Measurements from ENCODE around the gene MFSD2A. TPM values are rescaled to one million over a fixed set of nuclear protein-coding genes. Genes with fewer than 3 reads are reported as not detected.
A peak's percentile ranks its signal among the peaks of the same experiment; 100 is the strongest.
"Not testable (repeated sequence)": the region's sequence is repeated elsewhere in the genome, so short reads cannot be mapped to it uniquely, and the experiment has no call there.

Gene MFSD2A
- total RNA-seq, 1 donor from 2014 or later = 108 TPM

DNA sequence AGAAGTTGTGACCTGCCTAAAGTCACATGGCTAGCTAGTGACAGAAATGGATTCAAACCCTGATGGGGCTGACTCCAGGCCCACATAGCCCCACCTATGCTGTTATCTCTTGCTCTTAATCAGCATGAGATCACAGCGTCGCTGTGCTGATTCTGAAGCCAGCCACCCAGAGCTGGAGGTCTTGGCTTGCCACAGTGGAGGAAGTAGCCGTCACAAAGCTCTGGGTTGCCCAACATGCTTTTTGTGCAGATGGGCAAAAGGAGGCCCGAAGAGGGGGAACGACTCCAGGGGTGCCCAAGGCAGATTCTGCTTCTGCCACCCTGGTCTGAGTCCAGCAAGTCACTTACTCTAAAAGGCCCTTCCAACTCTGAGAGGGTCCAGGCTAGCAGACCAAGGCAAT is 14.7 kb upstream of the MFSD2A start:
- ATAC-seq (no peak), DNase-seq (ENCODE audit: low spot score) (no peak)

DNA sequence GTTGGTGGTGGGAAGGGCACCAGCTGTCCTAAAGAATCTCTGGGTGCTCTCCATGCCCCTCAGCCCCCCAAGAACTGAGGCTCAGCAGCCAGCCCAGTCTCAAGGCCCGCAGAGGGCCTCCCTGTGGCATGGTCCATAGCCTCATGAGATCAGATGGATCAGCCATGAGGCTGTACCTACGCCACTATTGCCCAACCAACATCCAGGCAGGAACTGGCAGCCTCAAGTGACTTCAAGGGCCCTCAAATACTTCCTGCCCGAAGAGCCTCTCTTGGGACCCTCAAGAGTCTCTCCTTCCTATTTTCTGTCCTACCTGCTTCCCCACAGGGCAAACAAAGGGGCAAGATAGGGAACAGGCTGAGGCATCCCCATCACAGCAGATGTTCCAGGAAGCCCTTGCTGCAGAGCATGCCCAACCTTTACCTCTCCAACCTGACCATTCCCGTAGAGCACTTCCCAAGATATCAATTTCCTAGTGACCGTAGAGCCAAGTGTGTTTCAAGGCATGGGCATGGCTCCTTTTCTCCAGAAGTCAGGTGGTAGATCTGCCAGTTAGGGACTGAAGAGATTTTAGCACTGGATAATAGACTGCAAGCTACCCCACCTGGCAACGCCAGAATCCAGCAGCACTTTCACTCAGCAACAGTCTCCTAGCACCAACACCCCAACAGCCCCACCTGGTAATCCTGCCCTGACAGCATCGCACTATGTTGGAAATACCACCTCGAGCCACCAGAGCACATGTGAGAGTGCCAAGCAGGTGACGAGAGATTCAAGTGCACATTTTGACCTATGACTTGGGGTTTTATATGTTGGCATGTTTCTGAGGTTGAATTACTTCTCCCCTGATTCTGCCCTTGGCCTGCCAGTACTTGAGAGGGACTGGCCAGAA is 13.7 kb upstream of the MFSD2A start:
- ATAC-seq (no peak), DNase-seq (ENCODE audit: low spot score) (no peak)

DNA sequence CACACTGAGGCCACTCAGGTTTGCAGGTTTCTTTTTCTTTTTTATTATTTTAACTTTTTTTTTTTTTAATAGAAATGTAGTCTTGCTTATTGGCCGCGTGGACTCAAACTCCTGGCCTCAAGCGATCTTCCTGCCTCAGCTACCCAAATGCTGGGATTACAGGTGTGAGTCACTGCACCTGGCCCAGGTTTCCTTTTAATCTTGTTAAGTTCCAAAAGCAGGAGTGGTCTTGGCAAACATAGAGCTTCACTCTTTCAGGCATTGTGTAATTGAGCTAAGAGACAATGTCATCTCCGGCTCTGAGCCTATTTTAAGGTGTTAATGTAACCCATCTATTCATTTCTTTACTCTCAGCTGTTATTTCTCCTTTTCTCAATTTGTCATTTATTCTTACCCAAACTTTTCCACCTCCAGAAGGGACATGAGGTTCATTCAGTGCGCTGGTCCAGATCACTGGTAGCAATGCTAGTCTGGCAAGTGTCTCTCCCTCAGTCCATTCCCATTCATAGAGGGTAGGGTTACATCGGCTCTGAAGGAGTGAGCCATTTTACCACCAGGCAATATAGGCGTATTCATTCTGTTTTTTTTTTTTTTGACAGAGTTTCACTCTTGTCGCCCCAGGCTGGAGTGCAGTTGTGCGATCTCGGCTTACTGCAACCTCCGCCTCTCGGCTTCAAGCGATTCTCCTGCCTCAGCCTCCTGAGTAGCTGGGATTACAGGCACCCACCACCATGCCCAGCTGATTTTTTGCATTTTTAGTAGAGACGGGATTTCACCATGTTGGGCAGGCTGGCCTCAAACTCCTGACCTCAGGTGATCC is 11.3 kb upstream of the MFSD2A start:
- ATAC-seq (no peak), DNase-seq (ENCODE audit: low spot score) (no peak)

DNA sequence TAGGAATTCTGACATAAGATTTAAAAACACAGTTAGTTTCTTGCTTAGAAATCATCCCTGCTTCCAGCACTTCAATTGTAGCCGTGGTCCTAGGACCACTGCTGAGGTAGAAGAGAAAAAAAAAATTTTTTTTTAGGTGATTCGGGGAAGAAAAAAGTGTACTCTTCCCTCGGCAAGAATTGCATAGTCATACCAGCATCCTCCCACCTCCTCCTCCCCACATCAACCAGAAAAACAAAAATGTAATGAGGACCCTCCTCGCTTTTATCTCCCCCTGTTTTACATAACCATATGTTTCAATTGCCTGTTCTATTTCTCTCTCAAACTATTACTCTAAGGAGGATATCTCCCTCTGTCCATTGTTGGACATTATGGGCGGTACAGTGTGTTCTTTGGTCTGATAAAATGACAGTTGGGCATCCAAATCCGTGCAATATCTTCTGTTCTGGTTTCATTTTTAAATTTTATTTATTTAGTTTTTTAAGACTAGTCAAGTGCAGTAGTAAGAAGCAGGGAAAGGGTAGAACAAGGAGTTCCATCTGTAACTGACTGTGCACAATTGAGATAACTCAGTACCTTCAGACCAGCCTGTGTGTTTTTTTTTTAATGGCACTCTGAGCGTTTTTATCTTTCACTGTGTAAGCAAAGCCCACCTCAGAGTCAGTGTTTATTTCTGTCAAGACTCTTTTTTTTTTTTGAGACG is 10.4 kb upstream of the MFSD2A start:
- DNase-seq (ENCODE audit: low spot score) (no peak), ATAC-seq (no peak)

DNA sequence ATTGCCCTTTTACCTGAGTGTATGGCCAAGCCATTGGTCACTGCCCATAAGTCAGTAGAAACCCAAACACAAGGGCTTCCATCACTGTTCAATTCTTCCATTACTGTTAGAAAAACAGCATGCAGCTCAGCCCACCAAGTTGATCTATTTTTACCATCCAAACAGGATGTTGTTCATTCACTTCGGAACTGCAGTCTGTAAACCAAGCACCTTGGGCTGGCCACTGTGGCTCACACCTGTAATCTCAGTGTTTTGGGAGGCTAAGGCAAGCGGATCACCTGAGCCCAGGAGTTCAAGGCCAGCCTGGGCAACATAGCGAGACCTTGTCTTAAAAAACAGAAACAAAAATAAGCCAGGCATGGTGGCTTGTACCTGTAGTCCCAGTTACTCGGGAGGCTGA is 8.7 kb upstream of the MFSD2A start:
- DNase-seq (ENCODE audit: low spot score) = no peak

DNA sequence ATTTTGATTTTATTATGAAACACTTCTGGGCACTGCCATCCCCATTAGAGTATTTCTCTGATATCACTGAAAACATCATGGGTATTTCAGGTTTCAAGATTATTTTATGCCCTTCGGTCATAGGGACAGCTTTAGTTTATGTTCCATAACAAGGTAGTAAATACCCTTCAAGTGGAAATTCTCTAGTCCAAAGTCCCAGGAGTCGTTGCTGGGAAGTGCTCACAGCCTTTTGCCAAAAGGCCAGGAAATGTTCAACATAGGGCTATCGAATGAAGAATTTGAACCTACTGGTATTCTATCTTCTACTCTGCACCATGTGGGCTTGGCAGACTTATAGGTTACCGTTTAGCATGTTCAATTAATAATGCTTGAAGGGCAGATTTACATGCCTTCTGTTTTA is 7.7 kb upstream of the MFSD2A start:
- ATAC-seq (peak; percentile 76), DNase-seq (ENCODE audit: low spot score) (no peak)

More for the DNA sequence above, 8.7 kb upstream of the MFSD2A start:
- no peak for ATAC-seq

DNA sequence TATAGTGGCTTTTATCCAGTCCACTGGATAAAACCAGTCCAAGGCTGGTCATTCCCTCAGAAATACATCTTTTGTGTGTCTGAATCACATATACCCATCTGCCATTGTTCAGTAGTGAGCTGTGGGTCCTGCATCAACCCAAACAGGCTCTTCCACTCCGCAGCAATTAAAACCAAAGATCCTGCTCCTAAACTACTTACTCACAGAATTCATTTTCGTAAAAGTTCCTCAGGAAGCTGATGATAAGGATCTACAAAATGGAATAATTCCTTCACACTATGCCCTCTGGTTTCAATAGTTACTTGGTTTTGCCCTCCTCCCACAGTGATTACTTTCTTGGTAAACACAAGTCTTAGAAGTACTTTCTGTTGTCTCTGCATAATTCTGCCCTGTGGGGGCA is 5.1 kb upstream of the MFSD2A start:
- DNase-seq (ENCODE audit: low spot score) = no peak
- no peak for ATAC-seq

DNA sequence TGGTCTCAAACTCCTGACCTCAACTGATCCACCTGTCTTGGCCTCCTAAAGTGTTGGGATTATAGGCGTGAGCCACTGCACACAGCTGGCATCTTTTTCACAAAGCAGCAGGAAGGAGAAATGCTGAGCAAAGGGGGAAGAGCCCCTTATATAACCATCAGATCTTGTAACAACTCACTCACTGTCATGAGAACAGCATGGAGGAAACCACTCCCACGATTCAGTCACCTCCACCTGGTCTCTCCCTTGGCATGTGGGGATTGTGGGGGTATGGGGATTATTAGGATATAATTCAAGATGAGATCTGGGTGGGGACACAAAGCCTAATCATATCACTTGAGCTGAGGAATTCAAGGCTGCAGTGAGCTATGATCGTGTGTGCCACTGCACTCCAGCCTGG is 3.0 kb upstream of the MFSD2A start:
- no peak for ATAC-seq
- no peak for DNase-seq (ENCODE audit: low spot score)

DNA sequence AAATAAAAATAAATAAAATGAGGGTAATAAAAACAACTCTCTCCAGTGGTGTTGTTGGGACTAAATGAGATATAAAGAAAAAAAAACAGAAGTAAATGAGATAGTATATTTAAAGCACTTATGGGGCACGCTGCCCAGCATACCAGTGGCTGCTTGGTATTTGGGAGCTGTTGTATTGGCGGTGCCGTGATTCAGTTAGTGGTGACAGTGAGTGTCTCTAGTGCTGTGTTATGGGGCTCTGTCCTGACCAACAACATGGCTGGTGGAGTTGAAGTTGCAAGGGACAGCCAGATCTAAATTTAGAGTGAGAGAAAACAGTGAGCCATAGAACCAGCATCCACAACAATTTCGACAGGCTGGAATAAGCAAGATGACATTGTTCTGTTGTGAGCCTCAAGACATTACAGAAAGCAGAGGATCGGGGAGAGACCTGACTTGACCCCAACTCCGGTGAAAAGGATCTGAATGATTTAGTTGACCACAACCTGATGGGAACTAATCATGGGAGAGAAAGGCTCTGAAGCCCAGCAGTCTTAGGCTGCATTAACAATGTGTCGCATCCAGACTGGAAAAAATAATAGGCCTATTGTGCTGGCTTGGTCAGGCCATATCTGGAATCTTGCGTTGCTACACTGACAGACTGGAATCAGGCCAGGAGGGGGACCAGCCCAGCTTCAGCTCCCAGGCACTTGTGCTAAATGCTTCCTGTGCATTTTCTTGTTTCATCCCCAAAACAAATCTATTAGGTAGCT is 2.4 kb upstream of the MFSD2A start:
- ATAC-seq (no peak), DNase-seq (ENCODE audit: low spot score) (no peak)

DNA sequence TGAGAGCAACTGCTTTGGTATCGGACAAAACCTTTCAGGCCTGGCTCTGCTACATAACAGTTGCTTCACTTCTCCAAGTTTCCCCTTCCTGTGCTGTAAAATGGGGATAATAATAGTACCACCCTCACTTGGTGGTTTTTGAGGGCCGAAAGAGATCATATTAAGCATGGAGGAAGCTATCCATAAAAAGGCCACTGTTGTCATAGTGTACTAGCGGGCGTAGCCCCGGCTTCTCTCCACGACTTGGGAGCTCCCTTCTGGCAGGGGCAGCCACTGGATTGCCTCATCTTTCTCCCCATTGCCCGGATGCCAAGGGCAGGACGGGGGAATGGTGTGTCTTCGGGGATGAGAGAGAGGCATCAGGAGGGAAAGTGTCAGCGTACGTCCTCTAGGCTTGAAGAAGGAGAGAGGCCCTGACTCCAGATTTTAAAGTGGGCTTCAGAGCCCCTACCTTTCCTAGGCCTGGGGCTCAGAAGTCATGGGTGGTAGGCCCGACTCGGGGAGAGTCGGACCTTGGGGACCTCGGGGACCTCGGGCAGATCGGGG is 548 bp upstream of the MFSD2A start:
- ATAC-seq (peak; percentile 45), DNase-seq (ENCODE audit: low spot score) (no peak)

DNA sequence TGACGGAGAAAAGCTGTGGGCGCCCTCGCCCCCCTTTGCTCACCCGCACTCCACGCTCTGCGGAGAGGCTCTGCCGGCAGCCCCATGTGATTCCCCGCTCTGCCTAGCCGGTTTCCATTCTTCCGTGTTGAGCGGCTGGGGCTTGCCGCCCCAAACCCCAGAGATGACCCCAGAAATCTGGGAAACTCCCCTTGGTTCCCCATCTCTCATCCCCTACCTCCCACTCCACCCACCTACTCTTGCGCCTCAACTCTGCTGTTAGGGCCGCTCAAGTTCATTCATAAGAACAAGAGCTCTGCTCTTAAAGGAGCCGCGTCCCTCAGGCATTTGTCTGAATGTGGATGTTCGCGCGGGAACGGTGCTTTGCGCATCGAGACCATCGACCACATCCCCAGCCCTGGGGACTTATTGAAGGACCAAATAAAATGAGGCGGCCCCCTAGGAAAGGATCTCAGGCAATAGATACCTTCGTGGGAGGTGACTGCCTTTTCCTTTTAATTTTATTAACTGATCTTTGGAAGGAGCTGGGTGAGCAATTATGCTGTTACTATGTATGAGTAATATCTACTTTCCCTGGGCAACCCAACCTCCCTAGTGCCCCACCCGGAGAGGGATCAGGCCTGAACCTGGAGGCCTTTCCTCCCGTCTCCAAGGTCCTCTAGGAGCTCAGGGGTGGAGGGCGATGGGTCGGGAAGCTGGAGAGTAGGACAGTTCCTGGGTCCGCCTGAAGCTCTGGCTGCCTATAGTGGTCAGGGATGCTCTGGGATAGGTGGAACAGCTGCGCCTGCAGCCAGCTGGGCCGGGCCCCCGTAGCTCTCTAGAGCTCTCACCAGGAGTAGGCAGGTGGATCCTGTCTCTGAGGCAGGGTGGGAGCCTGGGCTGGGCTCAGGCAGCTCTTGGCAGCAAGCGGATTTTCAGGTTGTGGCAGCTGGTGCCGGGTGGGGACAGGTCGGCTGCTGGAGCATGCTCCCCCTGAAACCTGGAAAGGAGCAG is 898 bp downstream of the MFSD2A start:
- DNase-seq (ENCODE audit: low spot score) (no peak), ATAC-seq (no peak)

DNA sequence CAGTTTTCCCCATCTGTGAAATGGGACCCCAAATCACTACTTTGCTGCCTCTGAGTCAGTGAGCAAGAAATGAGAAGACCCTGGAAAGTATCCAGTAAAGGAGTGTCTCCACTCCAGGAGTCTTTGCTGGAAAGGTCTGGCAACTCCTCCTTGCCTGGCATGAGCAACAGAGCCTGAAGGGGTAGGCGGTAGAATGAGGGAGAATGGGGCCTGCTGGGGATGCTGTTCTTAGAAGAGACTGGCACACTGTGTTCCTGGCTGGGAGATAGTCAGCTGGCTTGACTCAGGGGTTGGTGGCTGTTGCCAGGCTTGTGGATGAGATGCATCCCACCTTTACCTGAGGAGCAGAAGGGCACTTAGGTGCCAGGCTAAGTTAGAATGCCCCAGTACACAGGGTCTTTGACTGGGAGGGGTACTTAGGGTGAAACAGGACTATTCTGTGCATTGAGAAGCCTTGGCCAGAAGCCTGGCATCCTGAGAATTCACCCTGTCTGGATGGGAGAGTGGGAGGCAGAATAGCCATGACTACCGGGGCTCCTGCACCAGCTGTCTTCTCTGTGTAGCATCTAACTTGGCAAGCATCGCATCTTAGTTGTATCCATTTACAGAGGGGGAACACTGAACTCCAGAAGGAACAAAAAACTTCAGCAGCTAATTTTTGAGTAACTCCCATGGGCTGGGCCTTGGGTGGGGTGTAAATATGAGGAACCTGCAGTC is 2.5 kb downstream of the MFSD2A start:
- no peak for DNase-seq (ENCODE audit: low spot score)
- ATAC-seq = no peak

DNA sequence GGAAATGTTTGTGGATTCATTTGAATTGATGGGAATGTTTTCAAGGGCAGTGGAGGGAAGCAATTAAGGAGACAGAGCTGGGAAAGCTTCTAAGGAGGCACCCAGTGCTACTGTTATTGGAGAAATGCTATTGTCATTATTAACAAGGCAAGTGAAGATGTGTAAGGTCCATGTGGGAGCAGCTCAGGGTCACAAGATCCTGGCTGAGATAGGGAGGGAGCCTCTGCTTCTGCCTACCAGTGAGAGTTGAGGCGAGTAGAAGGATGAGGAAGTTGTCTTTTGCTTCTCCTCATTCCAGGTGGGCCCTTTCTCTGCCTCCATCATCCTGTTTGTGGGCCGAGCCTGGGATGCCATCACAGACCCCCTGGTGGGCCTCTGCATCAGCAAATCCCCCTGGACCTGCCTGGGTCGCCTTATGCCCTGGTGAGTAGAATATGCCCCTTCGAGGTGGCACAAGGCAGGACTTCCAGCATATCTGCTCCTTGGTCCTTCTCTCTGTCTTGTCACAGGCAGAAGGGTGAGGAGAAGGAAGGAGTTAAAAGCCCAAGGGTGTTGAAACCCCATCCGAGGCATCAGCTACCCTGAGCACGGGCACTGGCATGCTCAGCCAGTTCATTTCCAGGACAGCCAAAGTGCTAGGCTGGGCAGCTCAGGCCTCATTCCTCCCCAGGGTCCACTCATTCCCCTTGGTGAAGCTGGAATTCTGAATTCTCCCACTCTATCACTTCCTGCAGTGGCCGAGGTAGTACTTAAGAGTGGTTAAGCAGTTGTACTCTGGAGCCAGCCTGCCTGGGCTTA is 3.7 kb downstream of the MFSD2A start:
- no peak for DNase-seq (ENCODE audit: low spot score)

DNA sequence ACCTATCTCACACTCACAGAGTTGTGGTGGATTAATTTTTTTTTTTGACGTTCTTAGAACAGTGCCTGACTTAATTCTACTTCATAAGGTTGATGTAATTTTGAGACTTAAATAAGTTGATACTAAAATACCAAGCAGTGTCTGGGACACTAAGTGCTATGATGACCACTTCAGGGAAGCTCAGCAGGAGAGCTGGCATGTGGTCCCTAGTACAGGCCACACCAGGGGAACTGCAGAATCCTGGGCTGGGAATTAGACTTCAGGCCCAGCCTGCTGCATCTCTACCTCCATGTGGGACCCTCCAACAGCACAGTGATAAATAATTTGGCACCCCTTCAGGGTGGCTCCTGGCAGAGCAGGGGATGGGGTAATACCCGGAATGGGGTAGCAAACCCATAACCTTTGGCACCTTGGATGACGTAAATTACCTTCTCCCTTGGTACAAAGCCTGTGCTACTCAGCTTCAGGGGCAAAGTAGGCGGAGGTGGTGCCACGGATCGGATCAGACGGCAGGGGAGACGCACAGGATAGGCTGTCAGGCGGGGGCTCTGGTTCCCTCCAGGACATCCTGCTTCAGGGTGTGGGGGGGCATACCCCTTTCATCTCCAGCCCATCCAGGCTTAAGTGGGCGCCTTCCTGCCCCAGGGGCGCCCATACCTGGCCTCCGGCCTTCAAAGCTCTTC is 4.8 kb downstream of the MFSD2A start:
- DNase-seq (ENCODE audit: low spot score) (peak; percentile 85), ATAC-seq (peak; percentile 60)

More for the DNA sequence above, 3.7 kb downstream of the MFSD2A start:
- ATAC-seq = peak; percentile 7

DNA sequence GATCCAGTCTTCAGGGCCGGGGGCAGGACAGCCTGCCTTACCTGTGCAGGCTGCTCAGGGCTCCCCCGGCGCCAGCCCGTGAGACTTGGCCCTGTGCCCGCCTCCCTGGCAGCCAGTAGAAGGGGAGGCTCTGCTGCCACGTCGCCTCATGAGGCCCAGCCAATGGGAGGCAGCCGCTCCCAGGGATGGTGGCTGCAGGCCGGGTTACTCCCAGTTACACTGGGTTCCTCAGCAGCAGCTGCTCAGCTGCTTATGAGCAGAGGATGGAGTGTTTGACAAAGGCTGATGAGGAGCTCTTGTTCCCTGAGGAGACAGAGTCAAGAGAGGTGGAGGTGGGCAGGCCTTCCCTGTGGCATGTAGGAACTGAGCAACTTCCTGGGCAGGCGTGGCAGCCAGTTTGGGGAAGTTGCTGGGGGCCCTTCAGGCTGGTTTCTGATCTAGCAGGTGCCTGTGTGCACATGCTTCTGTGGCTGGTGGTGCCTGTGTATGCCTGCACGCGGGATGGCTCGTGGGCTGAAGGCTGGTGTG is 5.5 kb downstream of the MFSD2A start:
- peak; percentile 64 for ATAC-seq
- peak; percentile 89 for DNase-seq (ENCODE audit: low spot score)

DNA sequence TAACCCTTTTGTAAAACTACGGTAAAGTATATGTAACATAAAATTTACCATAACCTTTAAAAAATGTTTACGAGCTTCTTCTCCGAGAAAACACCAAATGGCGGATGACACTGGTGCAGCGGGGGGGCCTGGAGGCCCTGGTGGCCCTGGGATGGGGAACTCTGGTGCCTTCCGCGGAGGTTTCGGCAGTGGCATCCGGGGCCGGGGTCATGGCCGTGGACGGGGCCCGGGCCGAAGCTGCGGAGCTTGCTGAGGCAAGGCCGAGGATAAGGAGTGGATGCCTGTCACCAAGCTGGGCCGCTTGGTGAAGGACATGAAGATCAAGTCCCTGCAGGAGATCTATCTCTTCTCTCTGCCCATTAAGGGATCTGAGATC is 7.5 kb downstream of the MFSD2A start:
- DNase-seq (ENCODE audit: low spot score) (no peak), ATAC-seq (no peak)

DNA sequence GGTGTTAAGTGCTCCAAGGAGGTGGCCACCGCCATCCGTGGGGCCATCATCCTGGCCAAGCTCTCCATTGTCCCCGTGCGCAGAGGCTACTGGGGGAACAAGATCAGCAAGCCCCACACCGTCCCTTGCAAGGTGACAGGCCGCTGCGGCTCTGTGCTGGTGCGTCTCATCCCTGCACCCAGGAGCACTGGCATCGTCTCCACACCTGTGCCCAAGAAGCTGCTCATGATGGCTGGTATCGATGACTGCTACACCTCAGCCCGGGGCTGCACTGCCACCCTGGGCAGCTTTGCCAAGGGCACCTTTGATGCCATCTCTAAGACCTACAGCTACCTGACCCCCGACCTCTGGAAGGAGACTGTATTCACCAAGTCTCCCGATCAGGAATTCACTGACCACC is 8.0 kb downstream of the MFSD2A start:
- not testable (repeated sequence) for DNase-seq (ENCODE audit: low spot score); ATAC-seq

Measured in left lobe of liver (tissue), 2 donors.